ENCODE results near the gene C14orf132.

Gene C14orf132

GRCh38 chr14:96051231-96051630, 12.1 kb downstream of the C14orf132 start:
- no peak for TF ChIP-seq CTCF (conservative IDR thresholded peaks at IDR 0.05; ENCODE audit: low read length)
- no peak for DNase-seq (ENCODE audit: low read depth)
- H3K4me3 ChIP-seq (ENCODE audit: low read length), result no peak overlapping the region

DNA sequence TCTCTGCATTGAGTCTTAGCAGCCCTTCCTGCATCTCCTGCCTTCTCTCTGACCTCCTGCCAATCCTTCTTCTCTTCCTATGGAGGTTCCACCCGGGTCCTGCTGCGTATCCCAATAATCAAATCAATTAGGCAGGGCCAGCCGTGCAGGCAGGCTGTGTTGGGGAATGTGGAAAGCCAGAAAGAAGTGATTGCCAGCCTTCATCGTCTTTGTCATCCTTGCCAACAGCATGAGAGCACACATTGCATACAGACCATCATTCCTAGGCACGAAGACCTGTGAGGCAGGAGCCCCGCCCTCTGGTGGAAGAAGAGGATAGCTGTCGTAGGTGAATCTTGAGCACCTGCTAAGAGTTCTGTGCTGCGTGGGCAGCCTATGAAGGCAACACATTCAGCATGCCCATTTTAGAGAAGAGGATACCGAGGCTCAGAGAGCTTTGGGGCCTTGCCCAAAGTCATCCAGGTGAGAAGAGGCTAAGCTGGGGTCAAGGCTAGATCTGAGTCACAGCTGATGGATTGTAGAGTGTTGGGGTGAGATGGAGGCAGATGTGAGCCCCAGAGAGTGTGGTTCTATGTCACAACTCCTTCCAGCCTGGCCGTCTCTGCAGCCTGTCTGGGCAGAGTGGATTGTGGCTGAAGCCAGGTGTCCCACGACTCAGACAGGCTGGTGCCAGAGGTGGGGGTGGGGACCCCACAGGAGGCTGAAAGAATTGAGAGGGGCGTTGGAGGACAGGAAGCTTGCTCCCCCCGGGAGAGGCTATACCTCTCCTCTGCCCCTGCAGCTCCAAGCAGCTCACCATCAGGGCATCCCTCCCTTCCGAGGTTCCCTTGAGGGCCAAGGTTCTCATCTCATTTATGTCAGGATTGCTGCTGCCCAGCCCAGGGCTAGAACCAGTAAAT, 12.7 kb downstream of the C14orf132 start:
- no peak for DNase-seq (ENCODE audit: low read depth)
- TF ChIP-seq CTCF (conservative IDR thresholded peaks at IDR 0.05; ENCODE audit: low read length), result no peak
- H3K4me3 ChIP-seq (ENCODE audit: low read length), result no peak overlapping the region

DNA sequence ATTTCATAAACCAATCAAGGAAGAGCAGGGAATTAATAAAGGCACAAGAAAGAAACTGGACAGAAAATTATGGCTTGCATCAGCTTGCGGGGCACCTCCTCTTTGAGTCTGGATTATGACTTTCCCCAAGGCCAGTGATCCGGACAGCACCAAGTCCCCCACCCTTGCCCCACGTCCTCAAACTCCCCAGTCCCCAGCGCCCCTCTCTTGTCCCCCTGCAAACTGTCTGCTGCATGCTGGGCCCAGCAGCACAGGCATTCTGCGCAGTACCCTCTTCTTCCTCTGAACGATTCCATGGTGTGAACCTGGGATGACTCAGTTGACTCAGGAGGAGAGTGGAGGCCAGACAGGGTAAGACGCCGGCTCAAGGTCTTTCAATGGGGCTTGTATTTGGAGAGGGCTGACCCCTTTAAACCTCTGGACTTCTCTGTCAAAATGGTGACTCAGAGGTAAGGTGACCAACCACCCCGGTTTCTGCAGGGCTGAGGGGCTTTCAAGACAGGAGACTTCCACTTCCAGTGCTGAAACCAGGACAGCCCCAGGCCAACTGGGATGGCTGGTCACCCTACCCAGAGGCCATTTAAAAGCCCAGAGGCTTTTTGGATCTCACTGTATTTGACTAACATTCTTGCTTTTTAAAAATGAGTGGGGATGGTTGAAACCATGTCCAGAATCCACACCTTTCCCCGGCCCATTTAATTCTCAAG, 13.5 kb downstream of the C14orf132 start:
- TF ChIP-seq CTCF (conservative IDR thresholded peaks at IDR 0.05; ENCODE audit: low read length), result no peak
- no peak overlapping the region for H3K4me3 ChIP-seq (ENCODE audit: low read length)
- DNase-seq (ENCODE audit: low read depth), result no peak

GRCh38 chr14:96053248-96053599, 14.1 kb downstream of the C14orf132 start:
- no peak overlapping the region for H3K4me3 ChIP-seq (ENCODE audit: low read length)
- no peak for TF ChIP-seq CTCF (conservative IDR thresholded peaks at IDR 0.05; ENCODE audit: low read length)
- DNase-seq (ENCODE audit: low read depth), result no peak

DNA sequence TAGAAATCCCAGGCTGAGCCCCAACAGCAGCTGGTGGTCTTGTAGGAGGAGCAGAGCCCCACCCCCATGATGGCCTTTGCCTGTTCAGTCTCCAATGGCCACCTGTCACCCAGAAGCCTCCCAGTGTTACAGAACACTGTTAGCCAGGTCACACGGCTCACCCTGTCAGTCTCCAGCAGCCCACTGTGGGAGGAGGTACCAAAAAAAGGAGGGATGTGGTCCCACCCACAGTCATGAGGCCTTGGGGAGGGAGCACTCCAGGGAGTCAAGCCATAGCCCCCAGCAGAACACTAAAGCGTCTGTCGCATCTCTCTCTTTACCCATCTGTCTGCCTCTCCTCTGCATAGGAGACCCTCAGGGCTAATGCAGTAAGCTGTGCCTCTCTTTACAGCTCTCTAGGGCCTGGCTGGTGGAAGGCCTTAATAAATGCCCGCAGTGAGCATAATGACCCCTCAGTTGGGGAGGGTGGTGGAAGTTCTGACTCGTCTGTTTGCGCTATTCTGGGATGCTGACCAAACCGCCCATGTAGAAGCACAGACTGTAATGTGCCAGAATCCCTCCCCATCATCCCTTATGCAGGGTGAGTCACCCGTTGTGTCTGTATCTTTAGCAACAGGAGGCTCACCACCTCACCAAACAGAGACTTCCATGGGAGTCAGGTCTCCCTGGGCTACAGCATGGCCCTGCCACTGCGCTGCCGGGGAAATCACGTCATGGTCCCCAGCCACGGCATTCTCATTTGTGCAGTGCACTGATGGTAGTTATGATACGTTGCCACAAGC, 14.6 kb downstream of the C14orf132 start:
- H3K4me3 ChIP-seq (ENCODE audit: low read length), result no peak overlapping the region
- TF ChIP-seq CTCF (conservative IDR thresholded peaks at IDR 0.05; ENCODE audit: low read length), result no peak
- peak; percentile 97 for DNase-seq (ENCODE audit: low read depth)

DNA sequence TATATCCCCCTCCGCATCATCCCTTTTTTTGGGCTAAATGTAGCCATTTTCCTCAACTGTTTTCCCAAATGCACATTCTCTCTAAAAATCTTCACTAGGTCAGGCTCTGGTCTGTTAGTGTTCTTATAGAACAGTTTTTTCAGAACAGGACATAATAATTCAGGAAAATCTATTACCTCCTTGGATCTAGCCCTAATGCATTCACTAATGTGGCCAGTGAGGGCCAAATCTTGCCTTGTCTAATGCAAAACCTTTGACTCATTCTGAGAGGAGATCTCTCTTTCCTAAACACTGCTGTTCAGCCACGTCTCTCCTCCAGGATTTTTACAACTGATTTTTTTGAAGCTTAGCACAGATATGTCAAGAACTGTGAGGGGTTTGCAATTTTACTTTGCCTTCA, 15.5 kb downstream of the C14orf132 start:
- H3K4me3 ChIP-seq (ENCODE audit: low read length), result no peak overlapping the region
- no peak for DNase-seq (ENCODE audit: low read depth)
- no peak for TF ChIP-seq CTCF (conservative IDR thresholded peaks at IDR 0.05; ENCODE audit: low read length)
